Stimulated activated naive B cell treated with anti-CD40 and anti-IgM and Interleukin-4, amounts not matched to agents 10 μg/mL and 1 μg/mL and 100 μg/mL, for 72 hours (primary cell): ENCODE results near the gene MRO.

Experiments used
- ATAC-seq, 2 donors: fragments of 150-1000 bp; cut with Tn5 transposase; replicated peaks; 2 replicates each; pipeline ENCODE4 v1.10.0; 2021; ENCODE audit warnings: moderate library complexity in 1 of 2
- DNase-seq: peaks from one replicate; pipeline ENCODE4 v3.0.0; 2021
- H3K27ac Mint-ChIP-seq: one replicate; pipeline ENCODE4 v1.8.0; 2022; ENCODE audit warnings: mild to moderate bottlenecking, mixed read lengths
- H3K27me3 Mint-ChIP-seq, 2 donors: one replicate each; pipeline ENCODE4 v1.8.0; 2022; ENCODE audit warnings: mixed read lengths in 2 of 2
- H3K36me3 Mint-ChIP-seq, 2 donors: one replicate each; pipeline ENCODE4 v1.8.0; 2022; ENCODE audit warnings: mixed read lengths in 2 of 2, mild to moderate bottlenecking in 1 of 2
- H3K4me1 Mint-ChIP-seq, 2 donors: one replicate each; pipeline ENCODE4 v1.8.0; 2022; ENCODE audit warnings: mixed read lengths in 2 of 2, mild to moderate bottlenecking in 1 of 2
- H3K4me3 Mint-ChIP-seq, 2 donors: one replicate each; pipeline ENCODE4 v1.8.0; 2022; ENCODE audit warnings: mild to moderate bottlenecking in 2 of 2, mixed read lengths in 2 of 2, moderate library complexity in 1 of 2
- H3K9me3 Mint-ChIP-seq, 2 donors: one replicate each; pipeline ENCODE4 v1.8.0; 2022; ENCODE audit warnings: mixed read lengths in 2 of 2, mild to moderate bottlenecking in 1 of 2

The MRO gene

DNA sequence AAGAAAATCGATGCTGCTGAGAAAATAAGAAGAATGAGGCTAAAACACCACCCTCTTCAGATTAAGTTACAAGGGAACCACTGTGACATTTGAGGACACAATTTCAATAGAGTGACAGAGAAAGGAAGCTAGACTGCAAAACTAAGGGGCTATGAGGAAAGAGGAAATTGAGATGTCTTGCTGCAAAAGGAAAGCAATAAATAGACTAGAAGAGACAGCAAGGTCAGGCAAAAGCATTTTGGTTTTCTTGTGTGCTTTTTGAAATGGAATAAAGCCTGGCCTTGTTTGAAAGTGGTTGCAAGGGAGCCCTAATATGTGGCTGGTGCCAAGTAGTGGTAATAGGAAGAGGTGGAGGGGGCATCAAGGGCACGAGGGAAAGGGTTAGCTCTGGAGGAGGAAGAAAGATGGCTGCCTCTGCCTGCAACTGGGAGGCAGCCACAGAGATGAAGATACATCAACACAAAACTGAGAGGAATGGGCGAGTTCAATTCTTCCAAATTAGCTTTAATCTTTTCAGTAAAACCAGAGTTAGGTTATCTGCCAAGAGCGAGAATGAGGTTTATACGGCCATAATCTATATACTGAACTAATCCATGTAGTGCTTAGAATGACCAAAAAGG is 1.2 kb upstream of the MRO start:
- Mint-ChIP-seq H3K27ac (no peak overlapping the region), H3K36me3 (no peaks in the 10 kb centered on the region), H3K9me3 (no peaks in the 10 kb centered on the region), H3K27me3 (peaks cover 0 to 3% of the 10 kb centered on the region in 2 donors), H3K4me3 (no peak overlapping the region), H3K4me1 (peaks cover 15 to 22% of the 10 kb centered on the region in 2 donors)
- ATAC-seq: no peak
- DNase-seq: no peak

DNA sequence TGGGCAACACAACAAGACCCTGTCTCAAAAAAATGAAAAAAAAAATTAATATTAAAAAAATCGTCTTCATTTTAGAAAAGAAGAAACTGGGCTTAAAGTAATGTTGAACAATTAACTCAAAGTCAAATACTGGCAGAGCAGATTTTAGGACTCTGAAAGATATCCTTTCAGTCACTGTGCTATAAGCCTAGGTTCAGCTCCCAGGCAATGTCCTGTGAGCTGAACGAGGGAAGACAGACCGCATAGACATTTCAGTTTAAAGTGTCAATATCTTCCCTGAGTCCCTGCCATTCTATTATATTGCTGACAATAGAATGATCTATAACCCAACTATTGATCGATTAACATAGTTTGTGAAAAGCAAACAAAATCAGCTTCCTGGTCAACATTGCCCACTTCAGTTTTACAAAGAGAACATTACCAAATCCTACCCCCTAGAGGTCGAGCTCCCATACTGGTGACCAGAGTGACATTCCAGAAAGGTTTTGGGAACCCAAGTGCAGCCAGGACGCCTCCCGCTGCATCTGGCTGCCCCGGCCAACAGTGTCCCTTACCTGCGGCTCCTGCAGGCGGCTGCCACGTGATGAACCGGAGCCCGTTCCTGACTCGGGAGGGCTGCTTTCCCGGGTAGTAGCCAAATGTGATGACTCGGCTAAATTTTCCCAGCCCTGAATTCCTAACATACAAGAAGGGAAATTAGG is 639 bp downstream of the MRO start:
- Mint-ChIP-seq H3K27me3 (no peaks in the 10 kb centered on the region), H3K4me1 (peaks cover 21 to 30% of the 10 kb centered on the region in 2 donors), H3K27ac (no peak overlapping the region), H3K4me3 (no peak overlapping the region), H3K36me3 (no peaks in the 10 kb centered on the region), H3K9me3 (peaks cover 0 to 3% of the 10 kb centered on the region in 2 donors)
- ATAC-seq: no peak
- DNase-seq: no peak

DNA sequence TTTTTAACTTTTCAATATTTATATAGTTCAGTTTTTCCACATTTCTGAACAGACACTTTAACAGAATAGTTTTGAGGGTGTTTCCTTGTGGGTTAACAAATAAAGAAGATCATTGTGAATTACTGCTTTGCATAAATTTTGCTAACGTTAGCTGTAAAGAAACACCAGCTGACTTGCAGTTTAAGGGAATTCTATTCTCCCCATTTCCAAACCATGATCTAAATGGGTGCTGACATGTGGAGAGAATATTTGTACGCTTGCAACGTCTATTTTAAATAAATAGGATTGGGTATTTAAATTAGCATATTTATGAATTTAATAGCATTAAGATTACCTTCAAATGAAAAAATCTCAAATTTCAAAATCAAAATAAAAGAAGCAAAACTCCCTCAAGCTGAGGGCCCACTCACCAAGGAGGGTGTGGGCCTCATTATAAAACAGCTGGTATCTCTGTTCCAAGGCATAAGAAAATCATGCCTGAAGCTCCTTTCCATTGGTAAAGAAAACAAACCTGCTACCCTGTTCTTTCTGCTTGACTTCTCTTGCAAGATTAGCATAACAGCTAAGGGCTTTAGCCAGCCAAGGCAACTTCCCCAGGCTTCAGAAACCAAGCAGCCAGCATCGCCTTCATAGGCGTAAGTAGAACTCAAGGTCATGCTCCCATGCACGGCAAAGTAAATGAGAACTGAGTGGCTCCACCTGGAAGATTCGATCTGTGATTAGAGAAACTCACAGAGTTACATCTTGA is 3.2 kb downstream of the MRO start:
- Mint-ChIP-seq H3K4me1 (peaks cover 20 to 38% of the 10 kb centered on the region in 2 donors), H3K9me3 (peaks cover 0 to 3% of the 10 kb centered on the region in 2 donors), H3K4me3 (no peak overlapping the region), H3K27me3 (no peaks in the 10 kb centered on the region), H3K36me3 (no peaks in the 10 kb centered on the region), H3K27ac (no peak overlapping the region)
- ATAC-seq: peak; percentile 83 to 85
- peak; percentile 50 for DNase-seq

DNA sequence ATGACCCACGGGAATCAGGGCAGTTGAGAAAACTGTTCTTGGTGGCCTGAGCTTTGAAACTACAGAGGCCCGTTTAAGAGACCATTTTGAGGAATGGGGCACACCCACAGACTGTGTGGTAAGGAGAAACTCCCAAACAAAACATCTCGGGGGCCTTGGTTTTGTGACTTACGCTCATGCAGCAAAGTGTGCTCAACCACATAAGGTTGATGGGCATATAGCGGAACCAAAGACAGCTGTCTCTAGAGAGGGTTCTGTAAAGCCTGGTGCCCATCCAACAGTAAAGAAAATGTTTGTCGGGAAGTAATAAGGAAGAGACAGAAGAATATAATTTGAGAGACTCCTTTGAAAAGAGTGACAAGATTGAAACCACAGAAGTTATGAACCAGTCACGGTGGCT is 5.4 kb downstream of the MRO start:
- Mint-ChIP-seq H3K4me3 (peak overlapping the region; percentile 5 to 40), H3K9me3 (peaks cover 0 to 3% of the 10 kb centered on the region in 2 donors), H3K36me3 (no peaks in the 10 kb centered on the region), H3K27ac (peak overlapping the region; percentile 28), H3K4me1 (peaks cover 24 to 42% of the 10 kb centered on the region in 2 donors), H3K27me3 (no peaks in the 10 kb centered on the region)
- peak; percentile 79 to 82 for ATAC-seq
- peak; percentile 40 for DNase-seq

DNA sequence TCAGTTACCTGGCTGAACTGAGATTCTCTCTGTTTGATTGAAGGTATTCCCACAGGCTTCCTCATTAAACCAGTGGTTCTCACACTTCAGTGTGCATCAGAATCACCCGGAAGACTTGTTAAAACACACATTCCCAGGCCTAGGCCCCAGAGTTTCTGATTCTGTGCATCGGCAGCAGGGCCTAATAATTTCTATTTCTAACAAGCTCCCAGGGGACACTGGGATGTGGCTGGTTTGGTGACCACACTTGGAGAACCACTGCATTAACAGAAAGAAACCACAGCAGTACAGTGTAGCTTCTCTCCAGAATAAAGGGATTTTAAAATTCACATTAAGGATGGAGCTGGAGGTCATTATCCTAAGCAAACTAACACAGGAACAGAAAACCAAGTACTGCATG is 6.5 kb downstream of the MRO start:
- DNase-seq (no peak), ATAC-seq (no peak)
- Mint-ChIP-seq H3K9me3 (peaks cover 0 to 3% of the 10 kb centered on the region in 2 donors), H3K4me3 (no peak overlapping the region), H3K36me3 (no peaks in the 10 kb centered on the region), H3K27me3 (no peaks in the 10 kb centered on the region), H3K27ac (peak overlapping the region; percentile 20), H3K4me1 (peaks cover 30 to 50% of the 10 kb centered on the region in 2 donors)

DNA sequence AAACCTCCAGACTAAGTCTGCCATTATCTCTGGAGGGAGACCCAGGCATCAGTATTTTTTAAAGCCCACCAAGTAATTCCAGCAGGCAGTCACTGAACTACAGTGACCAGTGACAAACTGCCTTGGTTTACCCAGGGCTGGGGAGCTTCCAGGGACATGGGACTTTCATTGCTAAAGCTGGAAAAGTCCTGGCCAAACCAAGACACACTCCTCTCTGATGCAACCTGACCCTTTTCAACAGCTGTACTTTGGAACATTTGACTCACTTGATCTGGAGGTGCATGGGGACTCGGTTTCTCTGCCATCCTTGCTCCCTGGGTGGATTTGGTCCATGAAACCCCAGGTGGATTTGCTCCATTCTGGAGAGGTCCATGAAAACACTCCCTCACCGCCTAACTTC is 7.0 kb downstream of the MRO start:
- peaks cover 0 to 3% of the 10 kb centered on the region in 2 donors for H3K9me3 Mint-ChIP-seq
- peaks cover 33 to 55% of the 10 kb centered on the region in 2 donors for H3K4me1 Mint-ChIP-seq
- ATAC-seq (no peak), DNase-seq (no peak)
- no peaks in the 10 kb centered on the region for H3K27me3 Mint-ChIP-seq
- H3K36me3 Mint-ChIP-seq: no peaks in the 10 kb centered on the region
- peak overlapping the region; percentile 20 for H3K27ac Mint-ChIP-seq
- H3K4me3 Mint-ChIP-seq: no peak overlapping the region

DNA sequence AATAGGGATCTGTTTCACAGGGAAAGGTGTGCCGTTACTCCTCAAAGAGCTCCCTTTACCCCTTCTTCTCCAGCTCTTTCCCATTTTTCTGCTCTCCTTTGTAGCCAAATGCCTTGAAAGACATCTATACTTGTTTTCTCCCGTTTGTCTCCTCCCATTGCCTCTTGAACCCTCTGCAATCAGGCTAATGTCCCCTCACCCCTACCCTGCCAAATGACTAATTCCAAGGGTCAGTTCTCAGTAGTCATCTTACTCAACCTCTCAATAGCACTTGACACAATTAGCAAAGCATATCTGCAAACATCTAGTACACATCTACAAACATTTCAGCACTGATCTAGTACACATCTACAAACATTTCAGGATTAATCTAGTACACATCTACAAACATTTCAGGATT is 12.6 kb downstream of the MRO start:
- DNase-seq: no peak
- H3K9me3 Mint-ChIP-seq: no peaks in the 10 kb centered on the region
- no peaks in the 10 kb centered on the region for H3K36me3 Mint-ChIP-seq
- no peak overlapping the region for H3K4me3 Mint-ChIP-seq
- H3K27me3 Mint-ChIP-seq: no peaks in the 10 kb centered on the region
- ATAC-seq: peak in 1 of 2 donors; percentile 33
- no peak overlapping the region for H3K27ac Mint-ChIP-seq
- H3K4me1 Mint-ChIP-seq: peaks cover 30 to 36% of the 10 kb centered on the region in 2 donors

DNA sequence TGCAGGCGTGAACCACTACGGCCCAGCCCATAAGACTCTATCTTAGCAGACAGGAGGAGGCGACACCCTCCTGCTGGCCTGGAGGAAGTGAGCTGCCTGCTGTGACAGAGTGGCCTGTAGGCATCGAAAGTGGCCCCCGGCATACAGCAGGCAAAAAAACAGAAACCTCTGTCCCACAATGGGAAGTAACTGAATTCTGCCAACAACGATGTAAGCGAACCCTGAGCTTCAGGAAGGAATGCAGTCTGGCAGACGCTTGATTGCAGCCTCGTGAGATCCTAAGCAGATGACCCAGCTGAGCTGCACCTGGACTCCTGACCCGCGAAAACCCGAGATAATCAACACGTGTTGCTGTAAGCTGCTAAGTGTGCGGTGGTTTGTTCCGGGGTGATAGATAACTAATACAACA is 13.6 kb downstream of the MRO start:
- H3K27ac Mint-ChIP-seq: no peak overlapping the region
- H3K4me1 Mint-ChIP-seq: peaks cover 30 to 36% of the 10 kb centered on the region in 2 donors
- ATAC-seq (peak; percentile 83 to 89), DNase-seq (peak; percentile 29)
- H3K36me3 Mint-ChIP-seq: no peaks in the 10 kb centered on the region
- H3K27me3 Mint-ChIP-seq: no peaks in the 10 kb centered on the region
- H3K4me3 Mint-ChIP-seq: peak overlapping the region in 1 of 2 donors; percentile 21
- no peaks in the 10 kb centered on the region for H3K9me3 Mint-ChIP-seq

DNA sequence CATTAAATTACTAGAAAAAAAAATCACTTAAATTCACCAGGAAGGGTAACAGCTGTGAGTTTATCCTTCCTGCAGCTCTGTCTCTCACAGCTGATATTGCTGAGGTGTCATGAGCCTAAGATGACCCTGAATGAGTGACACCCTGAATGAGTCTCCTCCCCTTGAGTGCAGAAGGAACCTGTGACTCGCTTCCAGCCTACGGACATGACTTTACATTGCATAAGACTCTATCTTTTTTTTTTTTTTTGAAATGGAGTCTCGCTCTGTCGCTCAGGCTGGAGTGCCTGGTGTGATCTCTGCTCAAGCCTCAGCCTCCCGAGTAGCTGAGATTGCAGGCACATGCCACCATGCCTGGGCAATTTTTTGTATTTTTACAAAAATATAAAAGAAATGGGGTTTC is 14.1 kb downstream of the MRO start:
- H3K36me3 Mint-ChIP-seq: no peaks in the 10 kb centered on the region
- H3K4me3 Mint-ChIP-seq: no peak overlapping the region
- H3K9me3 Mint-ChIP-seq: no peaks in the 10 kb centered on the region
- ATAC-seq (peak; percentile 48 to 59), DNase-seq (no peak)
- no peak overlapping the region for H3K27ac Mint-ChIP-seq
- peaks cover 28 to 36% of the 10 kb centered on the region in 2 donors for H3K4me1 Mint-ChIP-seq
- no peaks in the 10 kb centered on the region for H3K27me3 Mint-ChIP-seq

DNA sequence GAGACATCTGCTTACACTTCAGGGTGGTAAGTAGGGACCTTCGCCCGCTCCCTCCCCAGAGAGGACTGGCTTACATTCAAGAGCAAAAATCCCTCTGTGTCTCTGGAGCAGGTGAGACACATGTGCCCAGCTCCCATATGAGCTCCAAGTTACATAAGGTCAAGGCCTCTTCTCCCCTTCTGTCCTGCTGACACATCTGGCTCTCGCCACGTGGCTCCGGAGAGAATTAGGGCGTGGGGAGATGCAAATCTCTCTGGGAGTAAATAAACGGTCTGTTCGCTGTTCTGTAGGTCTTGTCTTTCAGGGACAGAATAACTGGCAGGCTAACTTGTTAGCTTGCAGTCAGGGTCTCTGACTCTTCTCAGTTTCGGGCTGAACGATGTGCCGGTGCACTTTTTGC is 16.2 kb downstream of the MRO start:
- Mint-ChIP-seq H3K4me1 (peaks cover 22 to 27% of the 10 kb centered on the region in 2 donors), H3K27me3 (peaks cover 0 to 3% of the 10 kb centered on the region in 2 donors), H3K36me3 (no peaks in the 10 kb centered on the region), H3K27ac (no peak overlapping the region), H3K4me3 (no peak overlapping the region), H3K9me3 (no peaks in the 10 kb centered on the region)
- DNase-seq: no peak
- no peak for ATAC-seq

DNA sequence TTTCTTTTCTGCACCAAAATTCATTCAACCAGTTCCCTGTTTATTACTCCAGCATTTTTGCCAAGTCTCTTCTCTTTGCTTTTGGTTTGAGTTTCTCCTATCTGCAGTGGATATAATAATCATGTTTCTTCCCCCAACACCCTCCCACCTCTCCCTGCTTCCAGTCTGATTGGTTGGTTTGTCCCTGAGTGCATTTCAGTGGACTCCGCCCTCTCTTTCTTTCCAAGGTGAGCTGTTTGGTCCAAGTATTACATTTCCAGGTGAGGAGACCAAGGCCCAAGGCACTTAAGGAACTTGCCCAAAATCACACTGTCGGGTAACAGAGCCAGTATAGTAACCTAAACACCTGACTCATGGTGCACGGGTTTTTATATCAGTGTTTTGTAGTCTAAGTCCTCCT is 17.7 kb downstream of the MRO start:
- H3K4me1 Mint-ChIP-seq: peaks cover 12% of the 10 kb centered on the region in 2 donors
- H3K27ac Mint-ChIP-seq: no peak overlapping the region
- no peaks in the 10 kb centered on the region for H3K9me3 Mint-ChIP-seq
- DNase-seq: no peak
- no peak for ATAC-seq
- no peak overlapping the region for H3K4me3 Mint-ChIP-seq
- no peaks in the 10 kb centered on the region for H3K36me3 Mint-ChIP-seq
- H3K27me3 Mint-ChIP-seq: peaks cover 8 to 9% of the 10 kb centered on the region in 2 donors

DNA sequence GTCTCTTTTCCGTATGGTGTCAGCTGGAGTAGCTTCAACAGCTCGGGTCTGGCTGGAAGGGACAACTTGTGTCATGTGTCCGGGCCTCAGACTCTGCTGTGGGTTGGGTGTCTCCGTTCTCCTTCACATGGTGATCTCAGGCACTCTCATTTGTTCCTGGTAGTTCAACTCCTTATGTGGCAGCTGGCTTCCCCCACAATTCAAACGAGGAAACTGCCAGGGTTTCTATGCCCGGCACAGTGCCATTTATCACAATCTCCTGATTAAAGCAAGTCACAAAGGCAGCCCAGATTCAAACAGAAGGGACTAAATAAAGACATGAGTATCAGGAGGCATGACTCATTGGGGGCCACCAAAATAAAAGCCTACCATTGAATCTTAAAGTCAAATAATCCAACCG is 22.7 kb downstream of the MRO start:
- H3K27me3 Mint-ChIP-seq: peaks cover 18 to 20% of the 10 kb centered on the region in 2 donors
- DNase-seq: no peak
- H3K4me3 Mint-ChIP-seq: no peak overlapping the region
- H3K36me3 Mint-ChIP-seq: no peaks in the 10 kb centered on the region
- no peak overlapping the region for H3K27ac Mint-ChIP-seq
- no peaks in the 10 kb centered on the region for H3K9me3 Mint-ChIP-seq
- no peaks in the 10 kb centered on the region for H3K4me1 Mint-ChIP-seq
- ATAC-seq: no peak

DNA sequence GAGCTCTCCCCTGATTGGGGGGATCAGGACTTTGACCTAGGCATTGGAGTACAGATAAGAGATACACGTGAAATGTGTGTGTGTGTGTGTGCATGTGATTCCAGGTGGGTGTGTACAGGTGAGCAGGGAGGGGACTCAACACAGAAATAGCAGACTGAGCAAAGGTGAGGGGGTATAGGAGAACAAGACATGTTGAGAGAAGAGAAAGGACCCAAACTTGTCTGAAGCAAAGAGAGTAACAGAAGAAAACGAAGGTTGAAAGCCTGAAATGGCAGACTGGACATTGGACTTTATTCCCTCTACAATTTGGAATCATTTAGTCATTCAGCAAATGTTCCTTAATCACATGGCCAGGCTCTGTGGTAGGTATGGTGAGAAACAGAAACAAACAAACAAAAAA is 23.3 kb downstream of the MRO start:
- Mint-ChIP-seq H3K4me3 (no peak overlapping the region), H3K9me3 (no peaks in the 10 kb centered on the region), H3K27ac (no peak overlapping the region), H3K4me1 (no peaks in the 10 kb centered on the region), H3K36me3 (no peaks in the 10 kb centered on the region), H3K27me3 (peaks cover 18 to 20% of the 10 kb centered on the region in 2 donors)
- DNase-seq (no peak), ATAC-seq (no peak)

DNA sequence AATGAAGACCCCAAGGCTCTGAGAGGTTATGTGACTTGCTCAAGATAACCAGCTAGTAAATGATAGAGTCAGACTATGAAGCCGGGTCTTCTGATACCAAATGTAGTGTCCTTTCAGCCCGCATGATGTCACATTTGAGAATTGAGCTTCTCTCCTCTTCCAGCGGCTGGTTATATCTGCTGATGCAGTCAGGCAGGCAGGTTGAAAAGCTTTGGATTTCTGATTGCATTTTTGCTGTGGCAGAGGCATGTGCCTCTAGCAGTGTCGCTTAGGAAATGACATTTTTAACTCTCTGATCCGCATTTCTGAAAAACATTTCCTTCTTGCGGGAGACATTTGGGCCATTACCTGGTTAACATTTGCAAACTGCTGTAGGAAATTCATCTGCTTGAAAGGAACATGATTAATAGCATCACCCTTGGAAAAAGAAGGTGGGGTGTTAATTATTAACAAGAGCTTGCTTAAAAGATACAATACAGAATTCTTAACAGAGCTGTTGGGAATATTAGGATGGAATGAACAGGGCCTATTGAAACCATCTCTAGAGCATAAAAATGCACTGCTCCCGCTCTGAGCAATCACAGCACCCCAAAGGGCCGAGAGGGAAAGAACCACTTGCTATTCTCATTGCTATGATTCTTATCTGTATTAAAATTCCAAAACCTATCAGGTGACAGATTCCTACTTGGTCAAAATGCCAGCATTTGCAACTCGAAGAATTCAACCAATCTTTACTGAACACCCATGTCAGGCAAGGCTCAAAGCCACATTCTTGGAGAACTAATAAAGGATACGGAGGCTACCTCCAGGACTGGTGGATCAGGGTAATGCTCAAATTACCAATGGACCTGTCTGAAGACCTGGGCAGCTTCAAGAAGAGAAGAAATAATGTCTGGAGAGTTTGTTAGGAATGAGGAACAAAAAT is 25.9 kb downstream of the MRO start:
- Mint-ChIP-seq H3K4me3 (no peak overlapping the region), H3K36me3 (no peaks in the 10 kb centered on the region), H3K4me1 (no peaks in the 10 kb centered on the region), H3K27ac (no peak overlapping the region), H3K27me3 (peaks cover 18 to 26% of the 10 kb centered on the region in 2 donors), H3K9me3 (no peaks in the 10 kb centered on the region)
- ATAC-seq: no peak
- DNase-seq: no peak
